Head of caudate nucleus (tissue), 42 donors: ENCODE data around the gene BIRC6.
"Not testable (repeated sequence)": the region's sequence is repeated elsewhere in the genome, so short reads cannot be mapped to it uniquely, and the experiment has no call there.

ENCODE experiments used
- DNase-seq, 42 donors: peaks; one replicate each; pipeline versions ENCODE4 v3.0.0 to v3.0.0-alpha.2; 2020 to 2021; ENCODE audit warnings: mixed read lengths in 7 of 42
- intact Hi-C: fragments of 100-400 bp; cut with DNase I; formaldehyde crosslinking; loops from one replicate; pipeline ENCODE4 v1.15.0; 2022

BIRC6 gene

GRCh38 chr2:32366595-32366994 lies 9.8 kb downstream of the BIRC6 start:
- intact Hi-C loops: no loop called here
- DNase-seq: no peak

GRCh38 chr2:32369222-32369621 lies 12.4 kb downstream of the BIRC6 start:
- intact Hi-C loops: no loop called here
- DNase-seq: no peak

DNA sequence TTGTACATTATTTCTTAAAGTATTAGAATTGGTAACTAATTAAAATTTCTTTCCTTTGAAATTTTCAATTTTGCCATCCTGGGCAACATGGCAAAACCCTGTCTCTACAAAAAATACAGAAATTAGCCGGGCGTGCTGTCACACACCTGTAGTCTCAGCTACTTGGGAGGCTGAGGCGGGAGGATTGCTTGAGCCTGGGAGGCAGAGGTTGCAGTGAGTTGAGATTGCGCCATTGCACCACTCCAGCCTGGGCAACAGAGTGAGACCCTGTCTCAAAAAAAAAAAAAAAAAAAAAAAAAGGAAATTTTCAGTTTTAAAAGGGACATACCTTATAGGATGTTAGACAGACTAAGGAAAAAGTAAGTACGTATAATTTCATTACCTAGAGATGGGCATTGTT lies 14.1 kb downstream of the BIRC6 start:
- DNase-seq, intact Hi-C loops: not testable (repeated sequence)

GRCh38 chr2:32372519-32373182 lies 15.8 kb downstream of the BIRC6 start:
- no peak for DNase-seq
- intact Hi-C loops: no loop called here

- DNase-seq: no peak
- intact Hi-C loops: no loop called here
Measured at GRCh38 chr2:32375228-32375892, 18.5 kb downstream of the BIRC6 start.

DNA sequence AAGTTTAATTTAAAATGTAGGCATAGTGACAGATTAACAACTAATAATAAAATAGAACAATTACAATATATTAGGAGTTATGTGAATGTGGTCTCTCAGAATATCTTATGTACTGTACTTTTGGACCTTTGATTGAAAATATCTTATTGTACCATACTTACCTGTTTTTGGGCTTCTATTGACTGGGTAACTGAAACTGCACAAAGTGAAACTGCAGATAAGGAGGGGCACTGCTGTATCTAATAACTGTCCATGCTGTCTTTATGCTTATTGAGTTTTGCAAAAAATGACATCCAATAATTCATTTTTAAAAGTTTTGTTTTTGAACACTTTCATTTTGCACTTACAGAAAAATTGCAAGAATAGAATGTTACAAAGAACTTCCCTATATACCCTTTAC lies 19.9 kb downstream of the BIRC6 start:
- intact Hi-C loops: no loop called here
- no peak for DNase-seq

DNA sequence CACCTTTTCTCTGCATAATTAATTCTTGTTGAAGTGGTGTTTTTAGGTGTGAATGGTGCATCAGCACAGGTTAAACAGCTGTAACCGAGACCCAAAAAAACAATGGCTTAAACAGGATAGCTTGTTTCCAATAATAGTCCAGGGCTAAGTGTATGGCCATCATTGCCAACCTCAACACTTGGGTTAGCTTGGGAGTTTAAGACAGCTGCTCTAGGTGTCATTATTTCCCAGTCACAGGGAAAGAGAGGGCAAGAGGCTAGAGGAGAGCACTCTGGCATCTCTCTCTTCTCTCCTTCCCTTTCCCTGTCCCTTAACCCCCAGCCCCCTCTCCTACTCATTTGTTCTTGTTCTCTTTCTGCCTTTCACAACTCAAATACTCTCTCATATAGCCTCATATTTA lies 21.1 kb downstream of the BIRC6 start:
- intact Hi-C loops: no loop called here
- no peak for DNase-seq

GRCh38 chr2:32379352-32379751 lies 22.5 kb downstream of the BIRC6 start:
- intact Hi-C loops: no loop called here
- DNase-seq: no peak

GRCh38 chr2:32383858-32384257 lies 27.0 kb downstream of the BIRC6 start:
- intact Hi-C loops: no loop called here
- no peak for DNase-seq

DNA sequence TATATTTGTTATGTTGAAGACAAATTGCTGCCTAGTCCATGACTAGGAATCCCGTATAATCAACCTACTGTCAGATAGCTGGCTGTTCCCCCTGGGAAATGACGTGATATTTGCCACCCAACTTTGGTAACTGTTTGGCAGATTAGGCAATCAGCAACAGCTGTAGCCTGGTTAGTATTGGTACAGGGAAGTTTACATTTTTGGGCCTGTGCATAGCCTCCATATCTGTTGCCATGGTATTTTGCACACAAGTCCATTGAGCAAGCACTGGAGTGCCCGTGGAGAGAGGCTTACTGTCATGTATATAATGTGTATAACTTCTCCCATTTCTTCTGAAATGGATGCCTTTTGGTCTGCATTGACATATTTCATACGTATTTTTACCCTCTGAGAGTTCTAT lies 27.7 kb downstream of the BIRC6 start:
- intact Hi-C loops: no loop called here
- DNase-seq: no peak

DNA sequence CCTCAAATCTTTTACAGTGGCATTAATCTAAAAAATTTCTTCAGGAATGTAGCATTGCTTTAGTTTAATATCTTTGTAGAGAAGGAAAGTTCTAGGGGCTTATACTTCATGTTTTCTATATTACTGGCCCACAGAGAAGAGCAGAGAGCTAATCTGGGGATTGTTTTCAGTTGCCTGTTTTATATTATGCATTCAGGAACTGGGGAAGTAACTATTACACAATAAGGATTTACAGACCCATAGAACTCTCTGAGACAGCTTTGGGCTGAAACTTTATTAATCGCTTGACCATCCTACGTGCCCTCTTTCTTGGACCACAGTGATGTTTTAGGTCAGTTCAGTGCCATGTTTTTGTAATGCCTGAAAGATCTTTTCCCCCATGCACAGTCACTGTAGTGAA lies 29.9 kb downstream of the BIRC6 start:
- intact Hi-C loops: no loop called here
- no peak for DNase-seq

DNA sequence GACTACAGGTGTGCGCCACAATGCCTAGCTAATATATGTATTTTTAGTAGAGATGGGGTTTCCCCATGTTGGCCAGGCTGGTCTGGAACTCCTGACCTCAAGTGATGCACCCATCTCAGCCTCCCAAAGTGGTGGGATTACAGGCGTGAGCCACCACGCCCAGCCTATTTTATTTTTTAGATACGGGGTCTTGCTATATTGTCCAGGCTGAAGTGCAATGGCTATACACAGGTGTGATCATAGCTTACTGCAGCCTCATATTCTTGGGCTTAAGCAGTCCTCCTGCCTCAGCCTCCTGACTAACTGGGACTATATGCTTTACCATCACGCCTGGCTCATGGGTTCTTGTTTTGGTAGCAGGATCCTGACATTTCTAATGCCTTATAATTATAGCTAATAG lies 42.4 kb downstream of the BIRC6 start:
- intact Hi-C loops: no loop called here
- DNase-seq: no peak

- intact Hi-C loops: no loop called here
- peak in 2 of 42 donors; percentile 7 to 35 for DNase-seq
Measured at GRCh38 chr2:32402091-32402490, 45.3 kb downstream of the BIRC6 start.

- no peak for DNase-seq
- intact Hi-C loops: no loop called here
Measured at GRCh38 chr2:32403782-32404181, 47.0 kb downstream of the BIRC6 start.

GRCh38 chr2:32404691-32405090 lies 47.9 kb downstream of the BIRC6 start:
- DNase-seq: no peak
- intact Hi-C loops: no loop called here

DNA sequence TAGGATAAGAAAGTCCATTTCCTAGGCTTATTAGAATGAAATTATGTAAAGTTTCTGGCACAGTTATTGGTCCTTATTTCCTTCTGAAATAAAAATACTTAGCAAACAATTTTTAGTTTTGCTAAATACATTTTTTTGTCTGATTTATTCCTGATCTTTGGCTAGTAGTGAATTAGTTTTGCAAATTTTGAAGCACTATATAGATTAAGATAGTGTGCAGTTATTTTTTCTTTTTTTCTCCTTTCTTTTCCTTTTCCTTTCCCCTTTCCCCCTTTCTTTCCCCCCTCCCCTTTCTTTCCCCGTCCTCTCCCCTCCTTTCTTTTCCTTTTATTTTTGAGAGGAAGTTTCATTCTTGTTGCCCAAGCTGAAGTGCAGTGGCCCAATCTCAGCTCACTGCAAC lies 59.7 kb downstream of the BIRC6 start:
- no peak for DNase-seq
- intact Hi-C loops: no loop called here

- DNase-seq: no peak
- intact Hi-C loops: no loop called here
Measured at GRCh38 chr2:32417659-32418058, 60.8 kb downstream of the BIRC6 start.

DNA sequence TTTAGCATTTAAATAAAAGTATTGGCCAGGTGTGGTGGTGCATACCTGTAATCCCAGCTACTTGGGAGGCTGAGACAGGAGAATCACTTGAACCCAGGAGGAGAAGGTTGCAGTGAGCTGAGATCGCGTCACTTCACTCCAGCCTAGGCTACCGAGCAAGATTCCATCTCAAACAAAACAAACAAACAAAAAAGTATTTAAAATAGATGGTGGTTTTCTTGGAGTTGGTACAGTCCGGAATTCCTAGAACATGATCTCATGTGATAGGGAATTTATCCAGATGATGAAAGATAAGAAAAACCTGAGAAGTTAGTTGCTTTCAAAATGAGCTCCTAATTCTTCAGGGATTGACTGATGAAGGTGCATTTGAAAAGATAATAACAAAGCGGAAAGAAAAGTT lies 62.0 kb downstream of the BIRC6 start:
- intact Hi-C loops: no loop called here
- DNase-seq: no peak

DNA sequence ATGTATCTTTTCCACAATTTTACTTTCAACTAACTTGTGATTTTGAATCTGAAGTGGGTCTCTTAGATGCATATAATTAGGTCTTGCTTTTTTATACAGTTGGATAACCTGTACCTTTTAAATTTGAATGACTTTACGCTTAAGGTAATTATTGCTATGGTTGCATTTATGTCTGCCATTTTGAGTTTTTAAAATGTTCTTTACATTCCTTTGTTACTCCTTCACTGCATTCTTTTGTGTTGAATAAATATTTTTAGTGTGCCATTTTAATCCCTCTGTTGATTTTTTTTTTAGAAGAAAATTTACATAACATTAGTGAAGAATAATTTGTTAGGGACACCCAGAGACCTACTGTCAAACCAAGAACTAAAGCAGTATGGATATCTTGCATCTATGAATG lies 65.3 kb downstream of the BIRC6 start:
- DNase-seq: no peak
- intact Hi-C loops: no loop called here

GRCh38 chr2:32423536-32423935 lies 66.7 kb downstream of the BIRC6 start:
- intact Hi-C loops: no loop called here
- no peak for DNase-seq

- intact Hi-C loops: no loop called here
- DNase-seq: no peak
Measured at GRCh38 chr2:32424739-32425138, 67.9 kb downstream of the BIRC6 start.
